WERI-Rb-1 (cell line): ENCODE measurements around the gene RUNX2.

Experiments
- DNase-seq: peaks from one replicate; pipeline ENCODE4 v3.0.0-alpha.2; 2020
- H3K27ac ChIP-seq: fragments of 250-450 bp; sonication (Bioruptor Pico); 2 replicates; pipeline ENCODE4 v1.5.1; 2020; ENCODE audit warnings: mild to moderate bottlenecking, moderate library complexity
- H3K27me3 ChIP-seq: fragments of 250-450 bp; sonication (Bioruptor Pico); 2 replicates; pipeline ENCODE4 v1.5.1; 2021; ENCODE audit warnings: mild to moderate bottlenecking, low read depth, moderate library complexity; ENCODE audit not compliant: insufficient read depth, severe bottlenecking
- H3K36me3 ChIP-seq: fragments of 250-450 bp; sonication (Bioruptor Pico); 2 replicates; pipeline ENCODE4 v1.5.1; 2020; ENCODE audit warnings: mild to moderate bottlenecking, moderate library complexity
- H3K4me3 ChIP-seq: 2 replicates; pipeline ENCODE4 v1.5.1; 2011; ENCODE audit warnings: low read depth, mild to moderate bottlenecking, control low read depth, low read length
- H3K9me3 ChIP-seq: fragments of 250-450 bp; sonication (Bioruptor Pico); 2 replicates; pipeline ENCODE4 v1.5.1; 2021; ENCODE audit warnings: mild to moderate bottlenecking, moderate library complexity; ENCODE audit not compliant: severe bottlenecking
- CTCF ChIP-seq: IDR thresholded peaks from 2 replicates; pipeline ENCODE4 v1.5.1; 2011; ENCODE audit warnings: low read depth, mild to moderate bottlenecking, control low read depth, inconsistent platforms, low read length

RUNX2 gene

GRCh38 chr6:45423111-45423823, 95.1 kb downstream of the RUNX2 start:
- Histone ChIP-seq H3K27ac (no peak overlapping the region), H3K9me3 (peaks cover 2% of the 10 kb centered on the region), H3K36me3 (no peaks in the 10 kb centered on the region), H3K4me3 (no peak overlapping the region; the same call in 1 of the 2 replicates), H3K27me3 (peaks cover 25% of the 10 kb centered on the region)
- no peak for TF ChIP-seq CTCF
- no peak for DNase-seq

DNA sequence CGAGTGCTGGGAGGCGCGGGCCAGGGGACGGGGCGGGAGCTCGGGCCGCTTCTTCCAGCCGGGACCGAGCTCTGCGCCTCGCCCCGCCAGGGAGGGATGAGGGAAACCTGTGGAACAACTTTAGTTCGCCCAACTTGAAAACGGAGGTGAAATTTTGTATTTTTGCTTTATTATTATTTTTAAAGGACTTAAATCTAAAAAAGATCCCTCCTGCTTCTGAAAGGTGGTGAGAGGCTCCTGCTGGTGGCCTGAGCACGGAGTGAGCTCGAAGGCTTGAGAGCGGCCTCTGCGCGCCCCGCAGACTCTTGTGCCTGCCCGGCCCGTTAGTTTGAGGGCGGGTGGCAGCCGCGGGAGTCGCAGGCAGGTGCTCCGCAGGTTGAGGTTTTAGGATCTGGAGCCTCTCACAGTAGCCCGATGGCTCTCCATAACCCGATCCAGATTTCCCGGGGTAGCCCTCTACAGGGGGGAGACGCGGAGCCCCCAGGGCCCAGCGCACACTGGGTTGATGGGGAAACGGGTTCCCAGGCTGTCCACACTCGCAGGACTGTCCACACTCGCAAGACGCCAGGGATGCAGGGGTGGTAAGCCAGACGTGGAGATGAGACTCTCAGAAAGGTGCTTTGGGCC, 95.8 kb downstream of the RUNX2 start:
- H3K9me3 ChIP-seq = peaks cover 2% of the 10 kb centered on the region
- H3K27me3 ChIP-seq = peaks cover 20% of the 10 kb centered on the region
- no peak overlapping the region for H3K27ac ChIP-seq
- DNase-seq = no peak
- H3K36me3 ChIP-seq = no peaks in the 10 kb centered on the region
- H3K4me3 ChIP-seq = no peak overlapping the region
- TF ChIP-seq CTCF = no peak

GRCh38 chr6:45424451-45424861, 96.3 kb downstream of the RUNX2 start:
- H3K36me3 ChIP-seq = no peaks in the 10 kb centered on the region
- no peak overlapping the region for H3K4me3 ChIP-seq
- H3K27me3 ChIP-seq = peaks cover 15% of the 10 kb centered on the region
- no peak for DNase-seq
- H3K9me3 ChIP-seq = peaks cover 2% of the 10 kb centered on the region
- no peak overlapping the region for H3K27ac ChIP-seq
- TF ChIP-seq CTCF = no peak

- Histone ChIP-seq H3K36me3 (no peaks in the 10 kb centered on the region), H3K27me3 (no peaks in the 10 kb centered on the region), H3K27ac (no peak overlapping the region), H3K4me3 (no peak overlapping the region), H3K9me3 (peaks cover 2% of the 10 kb centered on the region)
- no peak for DNase-seq
- no peak for TF ChIP-seq CTCF
Measured at GRCh38 chr6:45426251-45426650, 98.1 kb downstream of the RUNX2 start.

GRCh38 chr6:45427726-45428125, 99.6 kb downstream of the RUNX2 start:
- DNase-seq = no peak
- H3K9me3 ChIP-seq = peaks cover 2% of the 10 kb centered on the region
- H3K27me3 ChIP-seq = no peaks in the 10 kb centered on the region
- TF ChIP-seq CTCF = no peak
- H3K27ac ChIP-seq = no peak overlapping the region
- H3K36me3 ChIP-seq = no peaks in the 10 kb centered on the region
- no peak overlapping the region for H3K4me3 ChIP-seq
